ENCODE results near the gene RICTOR.

DNA sequence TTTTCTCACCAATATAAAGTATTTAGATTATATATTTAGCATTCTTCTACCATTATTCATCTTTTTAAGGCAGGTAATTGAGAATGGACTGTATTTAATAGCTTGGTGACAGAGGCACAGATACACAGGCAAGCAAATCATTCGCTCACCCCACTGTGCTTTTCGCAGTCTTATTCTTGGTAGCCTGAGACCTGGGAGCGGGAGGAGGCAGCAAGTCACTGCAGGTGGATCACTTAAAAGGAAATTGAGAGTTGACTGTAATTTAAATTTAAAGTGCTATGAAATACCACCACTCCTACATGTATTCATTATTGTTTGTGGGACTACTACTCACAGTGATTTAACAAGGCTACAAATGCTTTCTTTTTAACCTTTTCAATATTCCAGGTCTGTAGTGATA is 9.7 kb downstream of the RICTOR start:
- TF ChIP-seq CTCF (IDR thresholded peaks at IDR 0.05) (no peak), POLR2A (IDR thresholded peaks at IDR 0.05) (no peak)
